HG03135 (cell line): ENCODE data around the gene WWOX.

ENCODE experiments used
- ATAC-seq: cut with Tn5 transposase; IDR thresholded peaks from one replicate; pipeline ENCODE4 v1.9.1; 2021; ENCODE audit warnings: mild to moderate bottlenecking, moderate library complexity; ENCODE audit not compliant: unreplicated experiment

WWOX gene

GRCh38 chr16:78903843-78904242, 804.4 kb downstream of the WWOX start:
- ATAC-seq, result no peak

- ATAC-seq, result no peak
These were observed 806.7 kb downstream of the WWOX start for GRCh38 chr16:78906135-78906534.

GRCh38 chr16:78909226-78909625, 809.8 kb downstream of the WWOX start:
- ATAC-seq, result no peak

GRCh38 chr16:78915811-78916345, 816.4 kb downstream of the WWOX start:
- ATAC-seq, result no peak

- ATAC-seq, result no peak
These were observed 817.6 kb downstream of the WWOX start for GRCh38 chr16:78916928-78917545.

- ATAC-seq, result no peak
These were observed 819.4 kb downstream of the WWOX start for GRCh38 chr16:78918805-78919305.

GRCh38 chr16:78919852-78920251, 820.4 kb downstream of the WWOX start:
- ATAC-seq, result no peak

GRCh38 chr16:78920621-78921020, 821.2 kb downstream of the WWOX start:
- no peak for ATAC-seq

GRCh38 chr16:78925083-78925767, 825.8 kb downstream of the WWOX start:
- ATAC-seq, result no peak

GRCh38 chr16:78926723-78927210, 827.3 kb downstream of the WWOX start:
- ATAC-seq, result no peak

GRCh38 chr16:78927766-78928165, 828.3 kb downstream of the WWOX start:
- ATAC-seq, result no peak

GRCh38 chr16:78929841-78930240, 830.4 kb downstream of the WWOX start:
- no peak for ATAC-seq

GRCh38 chr16:78930561-78930960, 831.1 kb downstream of the WWOX start:
- no peak for ATAC-seq

- no peak for ATAC-seq
These were observed 831.8 kb downstream of the WWOX start for GRCh38 chr16:78931267-78931666.

- ATAC-seq, result no peak
These were observed 832.2 kb downstream of the WWOX start for GRCh38 chr16:78931678-78932077.

- ATAC-seq, result no peak
These were observed 833.0 kb downstream of the WWOX start for GRCh38 chr16:78932355-78932943.

- no peak for ATAC-seq
These were observed 836.6 kb downstream of the WWOX start for GRCh38 chr16:78936060-78936459.

GRCh38 chr16:78939597-78939996, 840.1 kb downstream of the WWOX start:
- no peak for ATAC-seq

- no peak for ATAC-seq
These were observed 843.3 kb downstream of the WWOX start for GRCh38 chr16:78942625-78943245.

GRCh38 chr16:78945336-78945735, 845.9 kb downstream of the WWOX start:
- no peak for ATAC-seq

GRCh38 chr16:78946556-78946955, 847.1 kb downstream of the WWOX start:
- no peak for ATAC-seq
